Prostate gland (tissue), 2 donors: Measurements from ENCODE around the gene GYPE.
"Not testable (repeated sequence)": the region's sequence is repeated elsewhere in the genome, so short reads cannot be mapped to it uniquely, and the experiment has no call there.

ENCODE experiments used
- CTCF ChIP-seq, 4 experiments: fragments of 200-600 bp in 2 of 4; fragments of 450-650 bp in 2 of 4; sonication (generic) in 2 of 4; IDR thresholded peaks; 1 replicate in 3 of 4; 2 replicates in 1 of 4; pipeline ENCODE4 v1.5.1; 2016 to 2019; ENCODE audit warnings: antibody characterized with exemption in 4 of 4, mild to moderate bottlenecking in 2 of 4, moderate library complexity in 2 of 4
- POLR2A ChIP-seq: fragments of 450-650 bp; IDR thresholded peaks from one replicate; pipeline ENCODE4 v1.6.1; 2016; ENCODE audit warnings: antibody characterized with exemption, mild to moderate bottlenecking
- POLR2AphosphoS5 ChIP-seq: sonication (generic); formaldehyde crosslinking; IDR thresholded peaks from one replicate; pipeline ENCODE4 v1.6.1; 2017; ENCODE audit warnings: antibody characterized with exemption

GRCh38 chr4:143910906-143911305 is 5.5 kb upstream of the GYPE start:
- TF ChIP-seq POLR2A; CTCF (IDR thresholded peaks at IDR 0.05); POLR2AphosphoS5: not testable (repeated sequence)
